PFSK-1 (cell line): Measurements from ENCODE around the gene NTPCR.

ENCODE experiments used
- FOXP2 ChIP-seq: optimal IDR thresholded peaks from 2 replicates; pipeline ENCODE3; 2011; ENCODE audit warnings: borderline replicate concordance, control low read depth, inconsistent platforms; ENCODE audit not compliant: insufficient read depth; ENCODE audit errors: extremely low read length, extremely low read depth
- POLR2AphosphoS5 ChIP-seq: IDR thresholded peaks from 2 replicates; pipeline ENCODE4 v1.6.1; 2012; ENCODE audit warnings: low read depth, mild to moderate bottlenecking, control low read depth, low read length, moderate library complexity
- REST ChIP-seq, 2 experiments: IDR thresholded peaks; 2 replicates each; pipeline versions ENCODE4 v1.6.1 to v1.8.0; 2011 to 2012; ENCODE audit warnings: low read depth in 2 of 2, low read length in 2 of 2, control low read depth in 1 of 2, inconsistent platforms in 1 of 2, mild to moderate bottlenecking in 1 of 2, moderate library complexity in 1 of 2; ENCODE audit not compliant: insufficient read depth in 1 of 2
- SIN3A ChIP-seq: IDR thresholded peaks from 2 replicates; pipeline ENCODE4 v1.6.1; 2012; ENCODE audit warnings: mild to moderate bottlenecking, low read length, moderate library complexity, borderline replicate concordance; ENCODE audit not compliant: insufficient read depth
- TAF1 ChIP-seq: IDR thresholded peaks from 2 replicates; pipeline ENCODE4 v1.6.1; 2012; ENCODE audit warnings: low read length, control low read depth, borderline replicate concordance; ENCODE audit not compliant: insufficient read depth

The NTPCR gene

GRCh38 chr1:232968965-232969364 is 18.6 kb downstream of the NTPCR start:
- TF ChIP-seq FOXP2 (no peak), POLR2AphosphoS5 (no peak), TAF1 (no peak), REST (IDR thresholded peaks at IDR 0.05; ENCODE audit: insufficient read depth in 1 of 2, low read depth in 2 of 2, low read length in 2 of 2) (no peak), SIN3A (no peak)

GRCh38 chr1:232969799-232970198 is 19.4 kb downstream of the NTPCR start:
- TF ChIP-seq POLR2AphosphoS5 (no peak), TAF1 (no peak), SIN3A (no peak), FOXP2 (no peak), REST (IDR thresholded peaks at IDR 0.05; ENCODE audit: insufficient read depth in 1 of 2, low read depth in 2 of 2, low read length in 2 of 2) (no peak)

- TF ChIP-seq SIN3A (no peak), POLR2AphosphoS5 (no peak), FOXP2 (no peak), REST (IDR thresholded peaks at IDR 0.05; ENCODE audit: insufficient read depth in 1 of 2, low read depth in 2 of 2, low read length in 2 of 2) (no peak), TAF1 (no peak)
These were observed 20.1 kb downstream of the NTPCR start for GRCh38 chr1:232970508-232970907.

- TF ChIP-seq TAF1 = no peak
These were observed 23.5 kb downstream of the NTPCR start for GRCh38 chr1:232973652-232974611.

- TF ChIP-seq POLR2AphosphoS5 = no peak
- no peak for TF ChIP-seq REST (IDR thresholded peaks at IDR 0.05; ENCODE audit: insufficient read depth in 1 of 2, low read depth in 2 of 2, low read length in 2 of 2)
- TF ChIP-seq FOXP2 = no peak
- no peak for TF ChIP-seq TAF1
These were observed 24.6 kb downstream of the NTPCR start for GRCh38 chr1:232974971-232975370.
